ENCODE measurements around the gene SMIM26. TPM values are rescaled to one million over a fixed set of nuclear protein-coding genes. Genes with fewer than 3 reads are reported as not detected.

Gene SMIM26
- total and polyA plus RNA-seq, 2 of the 8 experiments (the other 6 are each of a cell fraction or from before 2014, with no cell fraction given), result 69.8 to 95.0 TPM

DNA sequence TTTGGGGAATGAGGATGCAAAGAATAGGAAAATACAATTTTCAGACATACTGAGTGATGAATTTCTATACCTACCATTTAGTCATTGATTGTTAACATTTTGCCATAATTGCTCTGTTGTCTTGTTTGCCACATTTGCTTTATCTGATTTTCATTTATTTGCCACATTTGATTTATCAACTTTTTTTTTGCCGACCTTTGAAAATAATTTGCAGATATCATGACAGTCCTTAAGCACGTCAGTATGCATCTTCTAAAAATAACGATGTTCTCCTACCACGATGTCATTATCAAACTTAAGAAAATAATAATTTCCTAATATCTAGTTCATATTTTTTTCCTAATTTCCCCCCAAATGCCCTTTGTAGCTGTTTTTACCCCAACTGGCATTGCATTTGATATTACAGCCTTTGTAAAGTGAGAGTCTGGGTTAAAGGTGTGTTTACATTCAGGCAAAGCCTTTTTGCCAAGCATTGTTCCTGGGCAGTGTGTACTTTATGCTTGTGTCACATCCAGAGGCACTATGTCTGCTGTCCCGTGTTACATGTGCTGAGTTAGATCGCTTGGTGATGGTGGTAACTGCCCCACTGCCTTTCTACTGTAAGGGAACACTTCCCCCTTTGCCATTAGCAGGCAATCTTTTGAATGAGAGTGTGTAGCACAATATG, 33.1 kb upstream of the SMIM26 start (continued):
- TF ChIP-seq, protein P1, sequence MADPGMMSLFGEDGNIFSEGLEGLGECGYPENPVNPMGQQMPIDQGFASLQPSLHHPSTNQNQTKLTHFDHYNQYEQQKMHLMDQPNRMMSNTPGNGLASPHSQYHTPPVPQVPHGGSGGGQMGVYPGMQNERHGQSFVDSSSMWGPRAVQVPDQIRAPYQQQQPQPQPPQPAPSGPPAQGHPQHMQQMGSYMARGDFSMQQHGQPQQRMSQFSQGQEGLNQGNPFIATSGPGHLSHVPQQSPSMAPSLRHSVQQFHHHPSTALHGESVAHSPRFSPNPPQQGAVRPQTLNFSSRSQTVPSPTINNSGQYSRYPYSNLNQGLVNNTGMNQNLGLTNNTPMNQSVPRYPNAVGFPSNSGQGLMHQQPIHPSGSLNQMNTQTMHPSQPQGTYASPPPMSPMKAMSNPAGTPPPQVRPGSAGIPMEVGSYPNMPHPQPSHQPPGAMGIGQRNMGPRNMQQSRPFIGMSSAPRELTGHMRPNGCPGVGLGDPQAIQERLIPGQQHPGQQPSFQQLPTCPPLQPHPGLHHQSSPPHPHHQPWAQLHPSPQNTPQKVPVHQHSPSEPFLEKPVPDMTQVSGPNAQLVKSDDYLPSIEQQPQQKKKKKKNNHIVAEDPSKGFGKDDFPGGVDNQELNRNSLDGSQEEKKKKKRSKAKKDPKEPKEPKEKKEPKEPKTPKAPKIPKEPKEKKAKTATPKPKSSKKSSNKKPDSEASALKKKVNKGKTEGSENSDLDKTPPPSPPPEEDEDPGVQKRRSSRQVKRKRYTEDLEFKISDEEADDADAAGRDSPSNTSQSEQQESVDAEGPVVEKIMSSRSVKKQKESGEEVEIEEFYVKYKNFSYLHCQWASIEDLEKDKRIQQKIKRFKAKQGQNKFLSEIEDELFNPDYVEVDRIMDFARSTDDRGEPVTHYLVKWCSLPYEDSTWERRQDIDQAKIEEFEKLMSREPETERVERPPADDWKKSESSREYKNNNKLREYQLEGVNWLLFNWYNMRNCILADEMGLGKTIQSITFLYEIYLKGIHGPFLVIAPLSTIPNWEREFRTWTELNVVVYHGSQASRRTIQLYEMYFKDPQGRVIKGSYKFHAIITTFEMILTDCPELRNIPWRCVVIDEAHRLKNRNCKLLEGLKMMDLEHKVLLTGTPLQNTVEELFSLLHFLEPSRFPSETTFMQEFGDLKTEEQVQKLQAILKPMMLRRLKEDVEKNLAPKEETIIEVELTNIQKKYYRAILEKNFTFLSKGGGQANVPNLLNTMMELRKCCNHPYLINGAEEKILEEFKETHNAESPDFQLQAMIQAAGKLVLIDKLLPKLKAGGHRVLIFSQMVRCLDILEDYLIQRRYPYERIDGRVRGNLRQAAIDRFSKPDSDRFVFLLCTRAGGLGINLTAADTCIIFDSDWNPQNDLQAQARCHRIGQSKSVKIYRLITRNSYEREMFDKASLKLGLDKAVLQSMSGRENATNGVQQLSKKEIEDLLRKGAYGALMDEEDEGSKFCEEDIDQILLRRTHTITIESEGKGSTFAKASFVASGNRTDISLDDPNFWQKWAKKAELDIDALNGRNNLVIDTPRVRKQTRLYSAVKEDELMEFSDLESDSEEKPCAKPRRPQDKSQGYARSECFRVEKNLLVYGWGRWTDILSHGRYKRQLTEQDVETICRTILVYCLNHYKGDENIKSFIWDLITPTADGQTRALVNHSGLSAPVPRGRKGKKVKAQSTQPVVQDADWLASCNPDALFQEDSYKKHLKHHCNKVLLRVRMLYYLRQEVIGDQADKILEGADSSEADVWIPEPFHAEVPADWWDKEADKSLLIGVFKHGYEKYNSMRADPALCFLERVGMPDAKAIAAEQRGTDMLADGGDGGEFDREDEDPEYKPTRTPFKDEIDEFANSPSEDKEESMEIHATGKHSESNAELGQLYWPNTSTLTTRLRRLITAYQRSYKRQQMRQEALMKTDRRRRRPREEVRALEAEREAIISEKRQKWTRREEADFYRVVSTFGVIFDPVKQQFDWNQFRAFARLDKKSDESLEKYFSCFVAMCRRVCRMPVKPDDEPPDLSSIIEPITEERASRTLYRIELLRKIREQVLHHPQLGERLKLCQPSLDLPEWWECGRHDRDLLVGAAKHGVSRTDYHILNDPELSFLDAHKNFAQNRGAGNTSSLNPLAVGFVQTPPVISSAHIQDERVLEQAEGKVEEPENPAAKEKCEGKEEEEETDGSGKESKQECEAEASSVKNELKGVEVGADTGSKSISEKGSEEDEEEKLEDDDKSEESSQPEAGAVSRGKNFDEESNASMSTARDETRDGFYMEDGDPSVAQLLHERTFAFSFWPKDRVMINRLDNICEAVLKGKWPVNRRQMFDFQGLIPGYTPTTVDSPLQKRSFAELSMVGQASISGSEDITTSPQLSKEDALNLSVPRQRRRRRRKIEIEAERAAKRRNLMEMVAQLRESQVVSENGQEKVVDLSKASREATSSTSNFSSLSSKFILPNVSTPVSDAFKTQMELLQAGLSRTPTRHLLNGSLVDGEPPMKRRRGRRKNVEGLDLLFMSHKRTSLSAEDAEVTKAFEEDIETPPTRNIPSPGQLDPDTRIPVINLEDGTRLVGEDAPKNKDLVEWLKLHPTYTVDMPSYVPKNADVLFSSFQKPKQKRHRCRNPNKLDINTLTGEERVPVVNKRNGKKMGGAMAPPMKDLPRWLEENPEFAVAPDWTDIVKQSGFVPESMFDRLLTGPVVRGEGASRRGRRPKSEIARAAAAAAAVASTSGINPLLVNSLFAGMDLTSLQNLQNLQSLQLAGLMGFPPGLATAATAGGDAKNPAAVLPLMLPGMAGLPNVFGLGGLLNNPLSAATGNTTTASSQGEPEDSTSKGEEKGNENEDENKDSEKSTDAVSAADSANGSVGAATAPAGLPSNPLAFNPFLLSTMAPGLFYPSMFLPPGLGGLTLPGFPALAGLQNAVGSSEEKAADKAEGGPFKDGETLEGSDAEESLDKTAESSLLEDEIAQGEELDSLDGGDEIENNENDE (IDR thresholded peaks at IDR 0.05; ENCODE audit: insufficient replicate concordance, low read length), result no peak
- TF ChIP-seq KDM1A (IDR thresholded peaks at IDR 0.05; ENCODE audit: borderline replicate concordance, low read length), result no peak
- TF ChIP-seq JUN (IDR thresholded peaks at IDR 0.05; ENCODE audit: low read depth, low read length), result no peak
- no peak for TF ChIP-seq PHF8 (conservative IDR thresholded peaks at IDR 0.05; ENCODE audit: low read depth, low read length)
- TF ChIP-seq BRCA1 (IDR thresholded peaks at IDR 0.05; ENCODE audit: low read depth, low read length), result no peak
- TF ChIP-seq CBX5 (IDR thresholded peaks at IDR 0.05; ENCODE audit: low read depth, low read length), result no peak
- TF ChIP-seq RFX5 (IDR thresholded peaks at IDR 0.05; ENCODE audit: borderline replicate concordance, low read depth, low read length), result no peak
- no peak for TF ChIP-seq NANOG (IDR thresholded peaks at IDR 0.05; ENCODE audit: insufficient read depth, low read depth, low read length, poor library complexity, severe bottlenecking)
- TF ChIP-seq CREB1 (IDR thresholded peaks at IDR 0.05), result no peak

All from H1 (cell line).